Smooth muscle cell (in vitro differentiated cells): ENCODE results near the gene AQP2. TPM values are rescaled to one million over a fixed set of nuclear protein-coding genes. Genes with fewer than 3 reads are reported as not detected.

Source experiments
- DNase-seq: peaks from one replicate; lab custom pipeline; 2025; ENCODE audit not compliant: unreplicated experiment; lab: John Stamatoyannopoulos, UW
- H2AFZ ChIP-seq: fragments of 200-600 bp; sonication (generic); 2 replicates; pipeline ENCODE4 v1.6.0; 2016; ENCODE audit warnings: antibody characterized with exemption, low read depth, mild to moderate bottlenecking
- H3F3A ChIP-seq: fragments of 200-600 bp; sonication (generic); 2 replicates; pipeline ENCODE4 v1.6.0; 2017; ENCODE audit warnings: antibody characterized with exemption, low read depth
- H3K27ac ChIP-seq: fragments of 200-600 bp; sonication (generic); 2 replicates; pipeline ENCODE4 v1.5.1; 2016; ENCODE audit warnings: low read depth, mild to moderate bottlenecking
- H3K27me3 ChIP-seq: fragments of 200-600 bp; sonication (generic); 2 replicates; pipeline ENCODE4 v1.6.1; 2016; ENCODE audit warnings: low read depth, mild to moderate bottlenecking
- H3K36me3 ChIP-seq: fragments of 200-600 bp; sonication (generic); 2 replicates; pipeline ENCODE4 v1.5.1; 2016; ENCODE audit warnings: low read depth
- H3K4me1 ChIP-seq: fragments of 200-600 bp; sonication (generic); 2 replicates; pipeline ENCODE4 v1.5.1; 2016; ENCODE audit warnings: low read depth
- H3K4me2 ChIP-seq: fragments of 200-600 bp; sonication (generic); 2 replicates; pipeline ENCODE4 v1.6.0; 2016; ENCODE audit warnings: mild to moderate bottlenecking
- H3K4me3 ChIP-seq: fragments of 200-600 bp; sonication (generic); 2 replicates; pipeline ENCODE4 v1.5.1; 2016; ENCODE audit warnings: mild to moderate bottlenecking
- H3K79me2 ChIP-seq: fragments of 200-600 bp; sonication (generic); 2 replicates; pipeline ENCODE4 v1.6.0; 2016; ENCODE audit warnings: low read depth, mild to moderate bottlenecking
- H3K9ac ChIP-seq: fragments of 200-600 bp; sonication (generic); 2 replicates; pipeline ENCODE4 v1.6.0; 2016; ENCODE audit warnings: low read depth
- H3K9me3 ChIP-seq: fragments of 200-600 bp; sonication (generic); replicated peaks from 2 replicates; pipeline ENCODE4 v1.5.1; 2016; ENCODE audit warnings: low read depth
- H4K20me1 ChIP-seq: fragments of 200-600 bp; sonication (generic); 2 replicates; pipeline ENCODE4 v1.6.0; 2016; ENCODE audit warnings: low read depth
- CTCF ChIP-seq: fragments of 200-600 bp; sonication (generic); IDR thresholded peaks from 2 replicates; pipeline ENCODE4 v1.5.1; 2017; ENCODE audit warnings: borderline replicate concordance, mild to moderate bottlenecking, antibody characterized with exemption; ENCODE audit not compliant: insufficient read depth, poor library complexity, severe bottlenecking
- WGBS: methylation state at CpG from one replicate; pipeline ENCODE4 v1.1.7; 2016; ENCODE audit warnings: low lambda C conversion rate; 5-methylcytosine and 5-hydroxymethylcytosine counted together
- polyA plus RNA-seq: library from polyadenylated mRNA; unstranded; fragments of >200 nt; fragmentation: Nextera tagmentation; extraction: Ambion mirVana; gene quantifications from 2 replicates; pipeline ENCODE4 v1.2.1, GENCODE V29; 2016
- total RNA-seq: library from RNA; depleted of rRNA; stranded (reverse); fragments of >200 nt; gene quantifications from 2 replicates; pipeline ENCODE4 v1.2.3, GENCODE V29; 2014

AQP2 gene
- total and polyA plus RNA-seq, 2 experiments from 2014 or later: 0.13 to 0.14 TPM

GRCh38 chr12:49998453-49998852 lies 47.9 kb downstream of the AQP2 start:
- 94% methylated on average over 2 of the region's 2 CpGs for WGBS
- DNase-seq: no peak
- no peak for TF ChIP-seq CTCF

GRCh38 chr12:50003595-50003994 lies 53.1 kb downstream of the AQP2 start:
- no peaks in the 10 kb centered on the region for H3K27me3 ChIP-seq
- H3F3A ChIP-seq: no peaks in the 10 kb centered on the region
- no peak overlapping the region for H3K27ac ChIP-seq
- H3K79me2 ChIP-seq: no peaks in the 10 kb centered on the region
- no peak overlapping the region for H2AFZ ChIP-seq
- no peaks in the 10 kb centered on the region for H3K4me1 ChIP-seq
- H3K9ac ChIP-seq: no peak overlapping the region
- no peak overlapping the region for H3K4me3 ChIP-seq
- no peaks in the 10 kb centered on the region for H3K36me3 ChIP-seq
- H3K9me3 ChIP-seq: no peaks in the 10 kb centered on the region
- 94% methylated on average over 2 of the region's 2 CpGs for WGBS
- no peak for TF ChIP-seq CTCF
- no peak for DNase-seq
- H4K20me1 ChIP-seq: no peaks in the 10 kb centered on the region
- no peak overlapping the region for H3K4me2 ChIP-seq

More at GRCh38 chr12:49998453-49998852, 47.9 kb downstream of the AQP2 start:
- H3K4me3 ChIP-seq: no peak overlapping the region
- H3K36me3 ChIP-seq: peaks cover 3% of the 10 kb centered on the region
- H3K27ac ChIP-seq: no peak overlapping the region
- H3K4me1 ChIP-seq: no peaks in the 10 kb centered on the region
- H3K4me2 ChIP-seq: no peak overlapping the region
- no peaks in the 10 kb centered on the region for H3K79me2 ChIP-seq
- H4K20me1 ChIP-seq: no peaks in the 10 kb centered on the region
- H3K9ac ChIP-seq: no peak overlapping the region
- no peaks in the 10 kb centered on the region for H3K27me3 ChIP-seq
- H3K9me3 ChIP-seq: no peaks in the 10 kb centered on the region
- no peaks in the 10 kb centered on the region for H3F3A ChIP-seq
- no peak overlapping the region for H2AFZ ChIP-seq

- no peak for TF ChIP-seq CTCF
- no peaks in the 10 kb centered on the region for H3K79me2 ChIP-seq
Measured at GRCh38 chr12:50004696-50005095, 54.2 kb downstream of the AQP2 start.

GRCh38 chr12:50005175-50005574 lies 54.6 kb downstream of the AQP2 start:
- no peaks in the 10 kb centered on the region for H3K27me3 ChIP-seq
- no peaks in the 10 kb centered on the region for H3K79me2 ChIP-seq
- no peak overlapping the region for H3K9ac ChIP-seq
- no peak for TF ChIP-seq CTCF
- H2AFZ ChIP-seq: no peak overlapping the region
- no peak for DNase-seq
- H4K20me1 ChIP-seq: no peaks in the 10 kb centered on the region
- no peak overlapping the region for H3K27ac ChIP-seq
- H3K9me3 ChIP-seq: no peaks in the 10 kb centered on the region
- WGBS: 72% methylated on average over 3 of the region's 3 CpGs
- no peak overlapping the region for H3K4me3 ChIP-seq
- no peaks in the 10 kb centered on the region for H3F3A ChIP-seq
- no peak overlapping the region for H3K4me2 ChIP-seq
- no peaks in the 10 kb centered on the region for H3K4me1 ChIP-seq
- H3K36me3 ChIP-seq: no peaks in the 10 kb centered on the region

More at GRCh38 chr12:50004696-50005095, 54.2 kb downstream of the AQP2 start:
- no peak overlapping the region for H2AFZ ChIP-seq
- no peaks in the 10 kb centered on the region for H3K9me3 ChIP-seq
- H3K4me3 ChIP-seq: no peak overlapping the region
- no peaks in the 10 kb centered on the region for H4K20me1 ChIP-seq
- H3K36me3 ChIP-seq: no peaks in the 10 kb centered on the region
- H3K27me3 ChIP-seq: no peaks in the 10 kb centered on the region
- H3K9ac ChIP-seq: no peak overlapping the region
- H3K4me1 ChIP-seq: no peaks in the 10 kb centered on the region
- no peak overlapping the region for H3K4me2 ChIP-seq
- no peak for DNase-seq
- H3F3A ChIP-seq: no peaks in the 10 kb centered on the region
- no peak overlapping the region for H3K27ac ChIP-seq
